ENCODE results near the gene NEK6. TPM values are rescaled to one million over a fixed set of nuclear protein-coding genes. Genes with fewer than 3 reads are reported as not detected.

The NEK6 gene
- total RNA-seq, 1 donor from 2014 or later = 23.5 TPM

- no peak for TF ChIP-seq CTCF (conservative IDR thresholded peaks at IDR 0.05; ENCODE audit: low read depth, low read length)
- no peak for DNase-seq (ENCODE audit: low read depth)
- no peak overlapping the region for H3K4me3 ChIP-seq (ENCODE audit: low read depth, low read length)
Observed at GRCh38 chr9:124331580-124331979, 73.8 kb downstream of the NEK6 start.

GRCh38 chr9:124332361-124333202 lies 74.8 kb downstream of the NEK6 start:
- DNase-seq (ENCODE audit: low read depth) = no peak
- H3K4me3 ChIP-seq (ENCODE audit: low read depth, low read length) = no peak overlapping the region
- no peak for TF ChIP-seq CTCF (conservative IDR thresholded peaks at IDR 0.05; ENCODE audit: low read depth, low read length)

GRCh38 chr9:124333203-124333579 lies 75.4 kb downstream of the NEK6 start:
- no peak for DNase-seq (ENCODE audit: low read depth)
- H3K4me3 ChIP-seq (ENCODE audit: low read depth, low read length) = no peak overlapping the region
- TF ChIP-seq CTCF (conservative IDR thresholded peaks at IDR 0.05; ENCODE audit: low read depth, low read length) = no peak

GRCh38 chr9:124334568-124335319 lies 77.0 kb downstream of the NEK6 start:
- no peak for TF ChIP-seq CTCF (conservative IDR thresholded peaks at IDR 0.05; ENCODE audit: low read depth, low read length)
- no peak overlapping the region for H3K4me3 ChIP-seq (ENCODE audit: low read depth, low read length)
- DNase-seq (ENCODE audit: low read depth) = no peak

GRCh38 chr9:124335320-124335707 lies 77.6 kb downstream of the NEK6 start:
- TF ChIP-seq CTCF (conservative IDR thresholded peaks at IDR 0.05; ENCODE audit: low read depth, low read length) = no peak
- no peak overlapping the region for H3K4me3 ChIP-seq (ENCODE audit: low read depth, low read length)
- DNase-seq (ENCODE audit: low read depth) = no peak

- no peak overlapping the region for H3K4me3 ChIP-seq (ENCODE audit: low read depth, low read length)
- DNase-seq (ENCODE audit: low read depth) = no peak
- TF ChIP-seq CTCF (conservative IDR thresholded peaks at IDR 0.05; ENCODE audit: low read depth, low read length) = no peak
Observed at GRCh38 chr9:124337562-124337961, 79.8 kb downstream of the NEK6 start.

Measured in epithelial cell of proximal tubule (primary cell).